Naive B cell (primary cell): ENCODE measurements around the gene DGKQ. TPM values are rescaled to one million over a fixed set of nuclear protein-coding genes. Genes with fewer than 3 reads are reported as not detected.

Source experiments
- ATAC-seq, 2 donors: fragments of 150-1000 bp; cut with Tn5 transposase; 2 replicates each; pipeline ENCODE4 v1.10.0; 2021; ENCODE audit warnings: low read depth in 2 of 2, mild to moderate bottlenecking in 2 of 2, moderate library complexity in 2 of 2
- DNase-seq: peaks from one replicate; pipeline ENCODE4 v3.0.0; 2022
- H3K27ac Mint-ChIP-seq, 6 donors: one replicate each; pipeline ENCODE4 v1.8.0; 2020 to 2022; ENCODE audit warnings: mild to moderate bottlenecking in 6 of 6, mixed read lengths in 6 of 6, moderate library complexity in 5 of 6, inconsistent platforms in 2 of 6
- H3K27me3 Mint-ChIP-seq, 3 donors: one replicate each; pipeline ENCODE4 v1.8.0; 2021 to 2022; ENCODE audit warnings: mixed read lengths in 3 of 3, mild to moderate bottlenecking in 1 of 3
- H3K36me3 Mint-ChIP-seq, 2 donors: one replicate each; pipeline ENCODE4 v1.8.0; 2020 to 2022; ENCODE audit warnings: mixed read lengths in 2 of 2, inconsistent platforms in 1 of 2, mild to moderate bottlenecking in 1 of 2
- H3K4me1 Mint-ChIP-seq, 3 donors: one replicate each; pipeline ENCODE4 v1.8.0; 2020 to 2022; ENCODE audit warnings: mixed read lengths in 3 of 3, inconsistent platforms in 1 of 3, mild to moderate bottlenecking in 1 of 3, moderate library complexity in 1 of 3
- H3K4me3 Mint-ChIP-seq, 8 donors: one replicate each; pipeline ENCODE4 v1.8.0; 2020 to 2022; ENCODE audit warnings: mild to moderate bottlenecking in 8 of 8, mixed read lengths in 8 of 8, moderate library complexity in 8 of 8, inconsistent platforms in 2 of 8
- H3K9me3 Mint-ChIP-seq, 7 donors: one replicate each; pipeline ENCODE4 v1.8.0; 2020 to 2022; ENCODE audit warnings: mixed read lengths in 7 of 7, mild to moderate bottlenecking in 5 of 7, inconsistent platforms in 2 of 7, moderate library complexity in 1 of 7
- polyA plus RNA-seq, 6 donors: library from polyadenylated mRNA; unstranded; fragments of 300-500 nt; fragmentation: Illumina TruSeq; gene quantifications; one replicate each; pipeline ENCODE4 v1.2.3, GENCODE V29; 2021; ENCODE audit warnings: low read depth in 6 of 6

DGKQ gene
- polyA plus RNA-seq, 6 donors from 2014 or later, result 1.6 to 11.9 (median 4.1) TPM

DNA sequence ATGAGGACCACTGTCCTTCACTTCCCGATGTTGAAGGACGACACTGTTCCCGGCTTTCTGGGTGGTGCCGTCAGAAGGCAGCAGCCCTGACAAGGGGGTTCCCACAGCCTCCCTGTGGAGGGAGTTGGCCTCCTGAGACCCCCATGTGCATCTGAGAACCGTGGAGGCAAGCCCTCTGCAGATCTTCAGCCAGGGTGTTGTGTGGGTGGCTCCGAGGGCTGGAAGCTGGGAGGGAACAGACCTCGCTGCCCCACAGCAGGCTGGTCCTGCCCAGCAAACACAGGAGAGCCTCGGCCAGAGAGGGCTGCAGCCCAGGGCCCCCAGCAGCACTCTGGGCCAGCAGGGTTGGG is 16.2 kb downstream of the DGKQ start:
- peaks cover 0 to 9% (median 7%) of the 10 kb centered on the region in 3 donors for H3K4me1 Mint-ChIP-seq
- peak overlapping the region in 1 of 6 donors; percentile 88 for H3K27ac Mint-ChIP-seq
- H3K4me3 Mint-ChIP-seq, result no peak overlapping the region
- ATAC-seq (no peak), DNase-seq (no peak)
- no peaks in the 10 kb centered on the region for H3K27me3 Mint-ChIP-seq
- H3K9me3 Mint-ChIP-seq, result no peaks in the 10 kb centered on the region
- H3K36me3 Mint-ChIP-seq, result peaks cover 0 to 17% of the 10 kb centered on the region in 2 donors

DNA sequence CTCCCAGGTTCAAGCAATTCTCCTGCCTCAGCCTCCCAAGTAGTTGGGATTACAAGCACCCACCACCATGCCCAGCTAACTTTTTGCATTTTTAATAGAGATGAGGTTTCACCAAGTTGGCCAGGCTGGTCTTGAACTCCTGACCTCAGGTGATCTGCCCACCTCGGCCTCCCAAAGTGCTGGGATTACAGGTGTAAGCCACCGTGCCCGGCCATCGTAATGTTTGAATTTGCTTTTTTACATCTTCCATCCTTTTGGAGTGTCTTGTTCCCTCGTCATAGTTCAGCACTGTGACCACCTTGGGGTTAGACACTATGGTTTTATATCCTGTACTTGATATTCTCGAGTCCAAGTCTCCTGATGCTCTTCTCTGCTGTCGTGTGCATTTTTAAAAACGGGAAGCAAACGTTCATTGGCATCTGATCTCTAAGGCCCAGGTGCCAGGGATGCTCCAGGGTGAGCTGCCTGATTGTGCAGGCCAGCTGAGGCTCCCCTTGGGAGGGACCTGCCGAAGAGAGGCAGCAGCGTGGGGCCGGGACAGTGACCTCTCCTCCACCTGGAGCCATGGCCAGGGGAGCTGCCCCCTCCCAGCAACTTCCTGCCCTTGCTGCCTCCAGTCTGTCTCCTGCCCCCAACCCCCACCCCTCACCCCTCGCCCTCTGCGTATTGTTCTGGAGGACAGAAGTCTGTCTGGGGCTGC is 16.7 kb downstream of the DGKQ start:
- DNase-seq (no peak), ATAC-seq (no peak)
- Mint-ChIP-seq H3K36me3 (peaks cover 0 to 17% of the 10 kb centered on the region in 2 donors), H3K27me3 (no peaks in the 10 kb centered on the region), H3K9me3 (no peaks in the 10 kb centered on the region), H3K27ac (no peak overlapping the region), H3K4me3 (no peak overlapping the region), H3K4me1 (peaks cover 0 to 11% (median 7%) of the 10 kb centered on the region in 3 donors)

- H3K4me1 Mint-ChIP-seq, result peaks cover 0 to 11% (median 7%) of the 10 kb centered on the region in 3 donors
- H3K27me3 Mint-ChIP-seq, result no peaks in the 10 kb centered on the region
- H3K9me3 Mint-ChIP-seq, result no peaks in the 10 kb centered on the region
- H3K4me3 Mint-ChIP-seq, result no peak overlapping the region
- peaks cover 0 to 17% of the 10 kb centered on the region in 2 donors for H3K36me3 Mint-ChIP-seq
- peak overlapping the region in 1 of 6 donors; percentile 18 for H3K27ac Mint-ChIP-seq
- DNase-seq (no peak), ATAC-seq (no peak)
Observed at GRCh38 chr4:955931-956381, 17.4 kb downstream of the DGKQ start.

DNA sequence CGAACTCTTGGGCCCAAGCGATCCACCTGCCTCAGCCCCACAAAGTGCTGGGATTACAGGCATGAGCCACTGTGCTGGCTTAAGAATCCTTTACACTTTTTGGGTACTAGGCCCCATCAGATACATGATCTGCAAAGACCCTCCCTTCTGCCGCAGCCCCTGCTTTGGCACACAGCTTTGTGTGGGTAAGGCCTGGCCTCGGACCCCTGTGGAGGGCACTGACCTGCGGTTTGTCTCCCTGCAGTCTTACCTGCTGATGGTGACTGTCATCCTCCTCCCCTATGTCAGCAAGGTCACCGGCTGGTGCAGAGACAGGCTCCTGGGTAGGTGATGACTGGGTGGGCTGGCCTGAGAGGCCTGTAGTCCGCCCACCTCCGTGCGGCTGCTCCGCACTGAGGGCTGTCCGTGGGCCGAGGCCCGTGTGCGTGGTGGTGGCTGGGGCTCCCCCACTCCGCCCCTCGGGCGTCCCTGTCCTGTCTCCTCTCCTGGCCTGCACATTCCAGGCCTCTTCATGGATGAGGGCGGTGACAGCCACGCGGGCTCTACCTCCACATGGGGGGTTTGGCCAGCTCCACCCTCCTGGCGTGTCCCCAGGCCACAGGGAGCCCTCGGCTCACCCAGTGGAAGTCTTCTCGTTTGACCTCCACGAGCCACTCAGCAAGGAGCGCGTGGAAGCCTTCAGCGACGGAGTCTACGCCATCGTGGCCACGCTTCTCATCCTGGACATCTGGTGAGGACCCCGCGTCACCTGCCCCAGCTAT is 18.0 kb downstream of the DGKQ start:
- Mint-ChIP-seq H3K4me1 (peaks cover 2 to 11% (median 7%) of the 10 kb centered on the region in 3 donors), H3K4me3 (no peak overlapping the region), H3K36me3 (peaks cover 0 to 17% of the 10 kb centered on the region in 2 donors), H3K27me3 (no peaks in the 10 kb centered on the region), H3K27ac (peak overlapping the region in 3 of 6 donors; percentile 18 to 57 (median 49)), H3K9me3 (no peaks in the 10 kb centered on the region)
- DNase-seq (no peak), ATAC-seq (no peak)

DNA sequence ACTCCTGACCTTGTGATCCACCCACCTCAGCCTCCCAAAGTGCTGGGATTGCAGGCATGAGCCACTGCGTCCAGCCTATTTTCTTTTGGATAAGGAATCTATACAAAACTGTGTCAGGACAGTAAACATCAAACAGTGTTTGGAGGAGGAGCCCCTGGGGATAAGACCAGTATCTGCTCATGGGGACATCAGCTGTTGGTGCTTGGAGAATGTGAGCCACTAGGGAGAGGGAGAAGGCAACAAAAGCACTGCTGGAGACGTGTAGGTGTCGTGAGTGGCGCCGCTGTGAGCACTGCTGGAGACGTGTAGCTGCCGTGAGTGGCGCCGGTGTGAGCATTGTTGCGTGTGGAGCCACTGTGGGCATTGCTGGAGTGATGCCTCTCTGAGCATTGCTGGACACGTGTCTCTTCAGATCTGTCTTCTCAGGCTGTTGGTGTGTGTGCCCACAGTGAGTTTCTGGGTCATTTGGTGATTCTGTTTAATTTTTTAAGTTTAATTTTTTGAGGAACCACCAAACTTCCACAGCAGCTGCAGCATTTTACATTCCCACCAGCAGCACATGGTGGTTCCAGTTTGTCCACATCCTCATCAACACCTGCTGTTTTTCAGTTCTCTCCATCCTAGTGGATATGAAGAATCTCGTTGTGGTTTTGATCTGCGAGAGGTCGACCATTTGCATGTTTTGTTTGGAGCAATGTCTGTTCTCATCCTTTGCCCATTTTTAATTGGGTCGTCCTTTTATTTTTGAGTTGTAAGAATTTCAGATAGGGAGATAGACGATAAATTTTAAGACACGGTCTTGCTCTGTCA is 19.0 kb downstream of the DGKQ start:
- Mint-ChIP-seq H3K36me3 (peaks cover 0 to 17% of the 10 kb centered on the region in 2 donors), H3K4me3 (peak overlapping the region in 1 of 8 donors; percentile 64), H3K27ac (peak overlapping the region in 2 of 6 donors; percentile 13 to 49), H3K27me3 (no peaks in the 10 kb centered on the region), H3K9me3 (no peaks in the 10 kb centered on the region), H3K4me1 (peaks cover 2 to 11% (median 7%) of the 10 kb centered on the region in 3 donors)
- DNase-seq (no peak), ATAC-seq (no peak)

- Mint-ChIP-seq H3K27me3 (no peaks in the 10 kb centered on the region), H3K4me1 (peaks cover 7 to 13% (median 10%) of the 10 kb centered on the region in 3 donors), H3K36me3 (peaks cover 0 to 17% of the 10 kb centered on the region in 2 donors), H3K4me3 (no peak overlapping the region), H3K27ac (no peak overlapping the region), H3K9me3 (no peaks in the 10 kb centered on the region)
- DNase-seq, result no peak
- ATAC-seq, result no peak
Observed at GRCh38 chr4:953574-953915, 19.8 kb downstream of the DGKQ start.

- H3K4me1 Mint-ChIP-seq, result peaks cover 8 to 18% (median 11%) of the 10 kb centered on the region in 3 donors
- no peak overlapping the region for H3K4me3 Mint-ChIP-seq
- ATAC-seq (no peak), DNase-seq (no peak)
- peak overlapping the region in 2 of 6 donors; percentile 28 to 84 for H3K27ac Mint-ChIP-seq
- no peaks in the 10 kb centered on the region for H3K9me3 Mint-ChIP-seq
- H3K27me3 Mint-ChIP-seq, result no peaks in the 10 kb centered on the region
- peaks cover 0 to 17% of the 10 kb centered on the region in 2 donors for H3K36me3 Mint-ChIP-seq
Observed at GRCh38 chr4:952881-953573, 20.3 kb downstream of the DGKQ start.

DNA sequence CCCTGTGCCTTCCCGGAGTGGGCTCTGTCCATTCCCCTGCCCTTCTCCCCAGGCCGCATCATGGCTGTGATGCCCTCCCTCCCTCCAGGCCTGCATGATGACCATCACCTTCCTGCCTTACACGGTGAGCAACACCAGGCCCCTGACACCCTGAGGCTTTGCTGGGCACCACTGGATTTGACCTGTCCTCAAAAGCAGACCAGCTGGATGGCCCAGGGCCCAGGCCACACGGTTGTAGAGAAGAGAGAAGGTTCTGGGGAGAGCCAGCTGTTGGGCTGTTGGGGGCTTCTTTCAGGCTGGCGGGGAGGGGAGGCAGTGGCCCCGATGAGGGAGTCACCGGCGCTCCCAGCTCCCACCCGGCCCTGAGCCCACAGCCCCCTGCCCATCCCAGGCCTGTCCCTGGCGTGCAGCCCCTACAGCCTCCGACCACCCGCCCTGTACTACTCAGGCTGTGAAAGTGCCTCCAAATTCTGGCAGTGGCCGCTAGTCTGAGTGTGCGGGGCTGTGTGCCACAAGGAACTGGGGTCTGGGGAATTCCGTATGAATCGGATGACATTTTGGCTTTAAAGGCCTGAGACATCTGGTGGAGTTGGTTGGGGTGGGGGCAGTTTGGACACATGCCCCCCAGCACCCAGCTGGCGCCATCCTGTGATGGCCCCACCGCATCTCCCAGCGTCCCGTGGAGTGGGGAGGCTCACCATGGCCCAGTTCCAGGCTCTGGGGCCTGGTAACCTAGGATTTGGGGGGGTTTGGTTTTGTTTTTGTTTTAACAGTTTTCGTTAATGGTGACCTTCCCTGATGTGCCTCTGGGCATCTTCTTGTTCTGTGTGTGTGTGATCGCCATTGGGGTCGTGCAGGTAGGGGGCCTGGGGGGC is 21.5 kb downstream of the DGKQ start:
- peaks cover 12 to 28% (median 17%) of the 10 kb centered on the region in 3 donors for H3K4me1 Mint-ChIP-seq
- no peaks in the 10 kb centered on the region for H3K27me3 Mint-ChIP-seq
- no peak for DNase-seq
- H3K27ac Mint-ChIP-seq, result peak overlapping the region in 3 of 6 donors; percentile 26 to 54 (median 36)
- H3K9me3 Mint-ChIP-seq, result no peaks in the 10 kb centered on the region
- ATAC-seq, result no peak
- H3K4me3 Mint-ChIP-seq, result peak overlapping the region in 1 of 8 donors; percentile 33
- peaks cover 0 to 16% of the 10 kb centered on the region in 2 donors for H3K36me3 Mint-ChIP-seq

DNA sequence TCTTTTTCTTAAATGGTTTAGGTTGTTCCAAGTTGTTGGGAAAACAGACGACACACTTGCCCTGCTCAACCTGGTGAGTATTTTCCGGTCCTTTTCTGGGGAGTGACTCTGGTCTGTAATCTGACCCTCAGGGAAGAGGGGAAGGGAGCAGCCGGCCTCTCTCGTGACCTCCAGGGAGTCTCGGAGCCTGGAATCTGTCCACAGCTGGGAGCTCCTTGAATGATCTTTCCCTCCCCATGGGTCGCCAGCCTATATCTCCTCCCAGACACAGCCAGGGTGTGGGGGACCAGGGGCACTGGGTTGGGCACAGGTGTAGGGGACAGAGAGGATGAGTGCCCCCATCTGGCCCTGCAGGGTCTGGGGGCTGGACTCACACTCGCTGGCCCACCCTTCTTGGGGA is 22.2 kb downstream of the DGKQ start:
- Mint-ChIP-seq H3K9me3 (no peaks in the 10 kb centered on the region), H3K27me3 (no peaks in the 10 kb centered on the region), H3K36me3 (peaks cover 0 to 10% of the 10 kb centered on the region in 2 donors), H3K4me1 (peaks cover 15 to 30% (median 16%) of the 10 kb centered on the region in 3 donors), H3K27ac (no peak overlapping the region), H3K4me3 (no peak overlapping the region)
- ATAC-seq (no peak), DNase-seq (no peak)

DNA sequence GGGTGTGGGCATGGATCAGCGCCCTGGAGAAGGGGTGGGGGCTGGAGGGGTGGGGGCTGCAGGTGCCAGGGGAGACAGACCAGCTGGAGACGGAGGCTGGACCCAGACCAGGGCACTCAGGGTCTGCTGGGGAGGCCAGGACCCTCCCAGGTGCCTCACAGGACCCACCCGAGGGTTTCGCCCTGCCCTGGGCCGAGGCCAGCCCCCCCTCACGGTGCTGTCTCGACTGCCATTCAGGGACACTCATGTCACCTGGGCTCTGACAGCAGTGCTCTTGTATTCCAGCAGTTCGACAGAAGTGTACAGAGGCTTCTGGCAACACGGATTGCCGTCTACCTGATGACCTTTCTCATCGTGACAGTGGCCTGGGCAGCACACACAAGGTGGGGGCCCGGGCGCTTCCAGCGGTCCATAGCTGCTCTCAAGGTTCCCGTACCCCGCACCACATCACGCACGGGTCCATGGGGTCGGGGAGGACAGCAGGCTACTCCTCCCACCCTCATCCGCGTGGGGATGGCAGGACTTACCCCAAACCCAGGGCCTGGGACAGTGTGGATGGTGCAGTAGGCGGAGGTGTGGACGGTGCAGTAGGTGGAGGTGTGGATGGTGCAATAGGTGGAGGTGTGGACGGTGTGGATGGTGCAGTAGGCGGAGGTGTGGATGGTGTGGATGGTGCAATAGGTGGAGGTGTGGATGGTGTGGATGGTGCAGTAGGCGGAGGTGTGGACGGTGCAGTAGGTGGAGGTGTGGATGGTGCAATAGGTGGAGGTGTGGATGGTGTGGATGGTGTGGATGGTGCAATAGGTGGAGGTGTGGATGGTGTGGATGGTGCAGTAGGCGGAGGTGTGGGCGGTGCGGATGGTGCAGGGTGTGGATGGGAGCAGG is 23.0 kb downstream of the DGKQ start:
- no peak for DNase-seq
- Mint-ChIP-seq H3K36me3 (peaks cover 0 to 17% of the 10 kb centered on the region in 2 donors), H3K27ac (no peak overlapping the region), H3K9me3 (no peaks in the 10 kb centered on the region), H3K27me3 (no peaks in the 10 kb centered on the region), H3K4me3 (no peak overlapping the region), H3K4me1 (peaks cover 16 to 38% (median 23%) of the 10 kb centered on the region in 3 donors)
- ATAC-seq, result no peak

- Mint-ChIP-seq H3K36me3 (peaks cover 0 to 19% of the 10 kb centered on the region in 2 donors), H3K9me3 (no peaks in the 10 kb centered on the region), H3K4me3 (no peak overlapping the region), H3K4me1 (peaks cover 22 to 43% (median 26%) of the 10 kb centered on the region in 3 donors), H3K27me3 (no peaks in the 10 kb centered on the region), H3K27ac (no peak overlapping the region)
- no peak for ATAC-seq
- no peak for DNase-seq
Observed at GRCh38 chr4:949656-950055, 23.7 kb downstream of the DGKQ start.
